Subcutaneous adipose tissue (tissue), 4 donors: ENCODE measurements around the gene RFTN1. TPM values are rescaled to one million over a fixed set of nuclear protein-coding genes. Genes with fewer than 3 reads are reported as not detected.

Source experiments
- CTCF ChIP-seq: fragments of 450-650 bp; IDR thresholded peaks from one replicate; pipeline ENCODE4 v1.5.1; 2016; ENCODE audit warnings: low read depth, mild to moderate bottlenecking, control low read depth, antibody characterized with exemption, moderate library complexity
- total RNA-seq, 4 donors: library from RNA; depleted of rRNA; stranded (reverse); fragments of >200 nt; gene quantifications; one replicate each; pipeline ENCODE4 v1.1.0, GENCODE V29; 2016

The RFTN1 gene
- total RNA-seq, 4 donors from 2014 or later = 58.1 to 116 (median 97.4) TPM

- no peak for TF ChIP-seq CTCF
Observed at GRCh38 chr3:16510620-16511319, 2.7 kb downstream of the RFTN1 start.

GRCh38 chr3:16509721-16510619, 3.5 kb downstream of the RFTN1 start:
- TF ChIP-seq CTCF = no peak

- no peak for TF ChIP-seq CTCF
Observed at GRCh38 chr3:16508591-16508995, 4.9 kb downstream of the RFTN1 start.

GRCh38 chr3:16508243-16508578, 5.3 kb downstream of the RFTN1 start:
- TF ChIP-seq CTCF = no peak

- TF ChIP-seq CTCF = no peak
Observed at GRCh38 chr3:16507578-16508242, 5.8 kb downstream of the RFTN1 start.

GRCh38 chr3:16506884-16507577, 6.5 kb downstream of the RFTN1 start:
- no peak for TF ChIP-seq CTCF

GRCh38 chr3:16506451-16506850, 7.0 kb downstream of the RFTN1 start:
- TF ChIP-seq CTCF = no peak
